Right lobe of liver (tissue), 6 donors: ENCODE data around the gene C15orf61. TPM values are rescaled to one million over a fixed set of nuclear protein-coding genes. Genes with fewer than 3 reads are reported as not detected.

Source experiments
- ATAC-seq, 4 donors: fragments of 200-7000 bp; cut with Tn5 transposase; one replicate each; pipeline ENCODE4 v1.9.1; 2020; ENCODE audit warnings: mild to moderate bottlenecking in 4 of 4, moderate library complexity in 4 of 4
- DNase-seq, 3 donors: peaks; one replicate each; pipeline ENCODE4 v3.0.0-alpha.2; 2020
- H3K27ac ChIP-seq, 3 donors: fragments of 200-600 bp; one replicate each; pipeline ENCODE4 v1.8.0; 2022
- H3K27me3 ChIP-seq, 2 donors: fragments of 200-600 bp; one replicate each; pipeline ENCODE4 v1.8.0; 2022
- H3K36me3 ChIP-seq, 4 donors: fragments of 200-600 bp; sonication (generic) in 1 of 4; one replicate each; pipeline versions ENCODE4 v1.5.1 to v1.8.0; 2017 to 2022; ENCODE audit warnings: control low read depth in 1 of 4
- H3K4me1 ChIP-seq, 4 donors: fragments of 200-600 bp; sonication (generic) in 1 of 4; one replicate each; pipeline versions ENCODE4 v1.5.1 to v1.8.0; 2017 to 2022; ENCODE audit warnings: control low read depth in 1 of 4
- H3K4me3 ChIP-seq, 3 donors: fragments of 200-600 bp; one replicate each; pipeline ENCODE4 v1.8.0; 2022
- H3K9me3 ChIP-seq, 4 donors: fragments of 200-600 bp; sonication (generic) in 1 of 4; one replicate each; pipeline versions ENCODE4 v1.5.1 to v1.8.0; 2017 to 2022; ENCODE audit warnings: control low read depth in 1 of 4
- POLR2A ChIP-seq: fragments of 450-650 bp; IDR thresholded peaks from one replicate; pipeline ENCODE4 v1.6.1; 2017; ENCODE audit warnings: antibody characterized with exemption, mild to moderate bottlenecking
- WGBS: methylation state at CpG from one replicate; pipeline ENCODE4 v1.1.6; 2018; ENCODE audit warnings: low coverage, low lambda C conversion rate; ENCODE audit not compliant: insufficient coverage; ENCODE audit errors: missing lambda C conversion rate; 5-methylcytosine and 5-hydroxymethylcytosine counted together
- intact Hi-C, 2 donors: fragments of 100-400 bp; cut with DNase I; formaldehyde crosslinking; loops; one replicate each; pipeline versions ENCODE4 v1.11.2 to v1.14.1; 2022
- total RNA-seq, 6 experiments: library from RNA; depleted of rRNA in 2 of 6; stranded (reverse); fragments of >200 nt in 2 of 6; fragmentation: NEBNext Ultra II Directional in 3 of 6; extraction: Animal tissue kit (Norgen Biotek cat#: 25700) in 3 of 6; gene quantifications; one replicate each; pipeline versions ENCODE4 v1.1.0 to v1.2.4, GENCODE V29; 2016 to 2023
- TF ChIP-seq, protein P1 (sequence below), 4 donors: fragments of 200-600 bp in 3 of 4; fragments of 450-650 bp in 1 of 4; IDR thresholded peaks; one replicate each; pipeline versions ENCODE4 v1.5.1 to v1.8.0; 2016 to 2022; ENCODE audit warnings: antibody characterized with exemption in 4 of 4, mild to moderate bottlenecking in 2 of 4
- donor health status: DM: no; HTN: yes; CAD: no.
- donor health status: DM: no; HTN: no; CAD: no.
- donor health status: DM: no; HTN: no; CAD: no.
- donor health status: DM: no; HTN: yes; CAD: no.
- donor health status: DM: no; HTN: yes; CAD: no.

The C15orf61 gene
- total RNA-seq, 6 experiments from 2014 or later: 1.4 to 3.0 (median 2.3) TPM

DNA sequence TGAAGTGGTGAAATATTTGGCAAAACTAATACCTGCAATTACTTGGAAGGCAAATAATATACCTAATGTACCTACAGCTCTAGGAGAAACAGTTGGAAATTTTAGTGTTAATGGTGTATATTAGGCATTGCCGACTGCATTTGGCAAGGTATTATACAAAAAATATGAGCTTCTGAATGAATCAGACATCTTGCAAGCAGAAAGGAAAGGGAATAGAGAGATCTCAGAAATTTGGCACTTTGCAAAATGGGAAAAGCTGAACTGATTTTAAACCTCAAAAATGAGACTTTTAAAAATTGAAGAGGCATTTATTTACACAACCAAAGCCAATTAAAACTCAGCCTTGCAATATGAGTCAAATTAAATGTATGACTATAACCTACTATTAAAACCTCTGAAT, 40.2 kb upstream of the C15orf61 start:
- no peak for DNase-seq
- no peak overlapping the region for H3K4me3 ChIP-seq
- H3K27ac ChIP-seq: no peak overlapping the region
- H3K4me1 ChIP-seq: no peaks in the 10 kb centered on the region
- no peaks in the 10 kb centered on the region for H3K36me3 ChIP-seq
- TF ChIP-seq, protein P1, sequence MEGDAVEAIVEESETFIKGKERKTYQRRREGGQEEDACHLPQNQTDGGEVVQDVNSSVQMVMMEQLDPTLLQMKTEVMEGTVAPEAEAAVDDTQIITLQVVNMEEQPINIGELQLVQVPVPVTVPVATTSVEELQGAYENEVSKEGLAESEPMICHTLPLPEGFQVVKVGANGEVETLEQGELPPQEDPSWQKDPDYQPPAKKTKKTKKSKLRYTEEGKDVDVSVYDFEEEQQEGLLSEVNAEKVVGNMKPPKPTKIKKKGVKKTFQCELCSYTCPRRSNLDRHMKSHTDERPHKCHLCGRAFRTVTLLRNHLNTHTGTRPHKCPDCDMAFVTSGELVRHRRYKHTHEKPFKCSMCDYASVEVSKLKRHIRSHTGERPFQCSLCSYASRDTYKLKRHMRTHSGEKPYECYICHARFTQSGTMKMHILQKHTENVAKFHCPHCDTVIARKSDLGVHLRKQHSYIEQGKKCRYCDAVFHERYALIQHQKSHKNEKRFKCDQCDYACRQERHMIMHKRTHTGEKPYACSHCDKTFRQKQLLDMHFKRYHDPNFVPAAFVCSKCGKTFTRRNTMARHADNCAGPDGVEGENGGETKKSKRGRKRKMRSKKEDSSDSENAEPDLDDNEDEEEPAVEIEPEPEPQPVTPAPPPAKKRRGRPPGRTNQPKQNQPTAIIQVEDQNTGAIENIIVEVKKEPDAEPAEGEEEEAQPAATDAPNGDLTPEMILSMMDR (IDR thresholded peaks at IDR 0.05): no peak
- no peak for TF ChIP-seq POLR2A
- intact Hi-C loops: no loop called here
- 92% methylated on average over 1 of the region's 1 CpG for WGBS
- ATAC-seq: no peak
- no peaks in the 10 kb centered on the region for H3K27me3 ChIP-seq
- H3K9me3 ChIP-seq: no peaks in the 10 kb centered on the region

DNA sequence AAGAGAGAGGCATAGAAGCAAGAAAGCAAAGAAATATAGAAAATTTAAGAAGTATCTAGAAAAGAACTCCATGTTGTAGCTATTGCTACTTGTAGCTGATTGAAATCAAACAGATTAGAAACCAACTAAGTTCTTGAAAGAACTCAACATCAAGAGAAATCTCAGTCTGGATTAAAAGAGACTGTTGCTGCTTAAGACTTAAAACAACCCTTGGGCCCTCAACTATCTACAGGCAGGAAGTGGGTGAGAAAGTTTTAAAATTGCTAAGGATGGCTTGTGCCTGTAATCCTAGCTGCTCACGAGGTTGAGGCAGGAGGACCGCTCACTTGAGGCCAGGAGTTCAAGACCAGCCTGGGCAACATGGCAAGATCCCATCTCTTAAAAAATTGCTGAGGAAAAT, 39.3 kb upstream of the C15orf61 start:
- Histone ChIP-seq H3K4me1 (no peaks in the 10 kb centered on the region), H3K4me3 (no peak overlapping the region), H3K9me3 (no peaks in the 10 kb centered on the region), H3K27ac (no peak overlapping the region), H3K27me3 (no peaks in the 10 kb centered on the region), H3K36me3 (no peaks in the 10 kb centered on the region)
- ATAC-seq (no peak), DNase-seq (no peak)
- whole genome bisulfite sequencing: 80% methylated on average over 2 of the region's 2 CpGs
- intact Hi-C loops: no loop called here
- TF ChIP-seq POLR2A: no peak
- TF ChIP-seq, protein P1 (IDR thresholded peaks at IDR 0.05): no peak

DNA sequence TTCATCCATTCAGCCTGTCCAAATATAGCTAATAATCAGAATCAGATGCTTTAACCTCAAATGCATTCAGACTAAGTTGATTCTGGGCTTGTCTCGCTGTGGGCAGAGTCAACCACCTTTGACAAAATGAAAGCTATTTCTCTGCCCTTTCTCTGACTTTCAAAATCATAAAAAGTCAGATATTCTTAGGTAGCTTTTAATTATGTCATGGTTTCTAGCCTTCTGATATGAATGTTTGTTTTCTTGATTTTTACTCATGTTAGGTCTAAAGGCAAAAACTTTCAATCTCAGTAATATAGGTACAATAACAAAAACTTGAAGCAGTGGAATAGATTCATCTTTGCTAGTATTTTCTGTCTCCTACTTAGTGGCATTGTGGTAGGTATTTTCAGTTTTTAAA, 25.3 kb upstream of the C15orf61 start:
- H3K27ac ChIP-seq: no peak overlapping the region
- DNase-seq (no peak), ATAC-seq (no peak)
- no peaks in the 10 kb centered on the region for H3K27me3 ChIP-seq
- intact Hi-C loops: no loop called here
- H3K4me1 ChIP-seq: no peaks in the 10 kb centered on the region
- no peak overlapping the region for H3K4me3 ChIP-seq
- no peaks in the 10 kb centered on the region for H3K36me3 ChIP-seq
- H3K9me3 ChIP-seq: no peaks in the 10 kb centered on the region
- no peak for TF ChIP-seq POLR2A
- 100% methylated on average over 1 of the region's 1 CpG for WGBS

DNA sequence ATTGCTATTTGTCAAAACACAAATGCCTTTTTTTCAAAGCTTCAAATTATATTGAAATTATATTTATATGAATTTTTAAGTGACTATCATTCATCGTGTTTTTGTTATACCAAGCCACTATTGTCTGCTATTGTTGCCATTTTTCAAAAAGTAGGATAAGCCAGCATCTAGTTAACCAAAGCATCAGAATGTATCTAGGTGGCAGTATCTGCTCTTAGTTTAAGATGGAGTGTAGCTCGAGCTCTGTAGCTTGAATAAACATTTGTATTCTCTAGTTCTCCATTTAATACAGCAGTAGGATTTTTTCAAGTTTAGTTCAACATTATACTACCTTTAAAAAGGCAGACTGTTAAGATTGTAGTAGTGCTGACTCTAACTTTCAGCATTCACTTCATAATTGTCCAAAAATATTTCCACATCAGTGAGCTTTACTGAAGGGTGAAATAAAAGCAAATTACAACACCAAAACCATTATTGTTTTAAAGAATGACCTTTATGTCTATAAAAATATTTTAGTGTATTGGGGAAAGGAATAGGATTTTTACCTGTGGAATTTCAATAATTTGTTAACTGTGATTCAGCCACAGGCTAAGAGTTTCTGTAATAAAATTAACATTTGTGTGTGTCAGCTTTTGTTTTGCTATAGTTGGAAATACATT, 19.6 kb upstream of the C15orf61 start:
- H3K27me3 ChIP-seq: no peaks in the 10 kb centered on the region
- no peak overlapping the region for H3K4me3 ChIP-seq
- TF ChIP-seq POLR2A: no peak
- TF ChIP-seq, protein P1 (IDR thresholded peaks at IDR 0.05): peak; percentile 28 to 51 (median 41)
- H3K27ac ChIP-seq: no peak overlapping the region
- ATAC-seq (peak; percentile 74 to 84 (median 81)), DNase-seq (no peak)
- no peaks in the 10 kb centered on the region for H3K36me3 ChIP-seq
- 21% methylated on average over 2 of the region's 2 CpGs for WGBS
- intact Hi-C loops: loop anchor here in 1 of 2 donors (10.0 kb wide), 1 partner anchor 333 kb away; no protein-coding TSS in a partner anchor
- H3K4me1 ChIP-seq: no peaks in the 10 kb centered on the region
- H3K9me3 ChIP-seq: no peaks in the 10 kb centered on the region

DNA sequence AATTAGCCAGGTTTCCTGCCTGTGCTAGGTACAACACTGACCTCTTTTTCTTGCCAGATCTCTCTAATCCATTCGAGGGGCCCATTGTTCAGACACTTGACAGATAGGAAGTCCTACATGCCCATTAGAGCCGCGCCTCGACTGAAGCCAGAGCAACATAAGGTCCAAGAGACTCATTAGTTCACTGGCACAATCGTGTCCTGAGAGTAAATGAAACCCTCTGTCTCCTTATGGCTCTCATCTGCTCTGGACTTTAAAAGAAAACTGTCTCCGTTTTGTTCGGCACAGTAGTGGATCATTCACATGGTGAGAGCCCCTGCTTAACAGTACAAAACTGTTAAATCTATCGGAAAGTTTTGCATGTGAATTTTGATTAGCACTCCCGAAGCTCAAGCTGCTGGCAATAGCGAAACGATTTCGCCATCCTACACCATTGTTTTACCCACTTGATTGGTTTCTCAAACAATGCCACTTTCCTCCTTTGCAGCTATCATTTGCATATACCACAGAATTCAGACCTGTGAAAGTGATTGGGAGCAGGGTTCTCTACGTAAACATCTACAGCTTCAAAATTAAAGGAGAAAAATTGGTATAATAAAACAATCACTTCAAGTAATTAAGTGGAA, 19.0 kb upstream of the C15orf61 start:
- no peak overlapping the region for H3K4me3 ChIP-seq
- H3K36me3 ChIP-seq: no peaks in the 10 kb centered on the region
- intact Hi-C loops: loop anchor here in 1 of 2 donors (10.0 kb wide), 1 partner anchor 333 kb away; no protein-coding TSS in a partner anchor
- DNase-seq (no peak), ATAC-seq (no peak)
- H3K4me1 ChIP-seq: no peaks in the 10 kb centered on the region
- no peak overlapping the region for H3K27ac ChIP-seq
- no peaks in the 10 kb centered on the region for H3K9me3 ChIP-seq
- WGBS: 64% methylated on average over 12 of the region's 13 CpGs
- TF ChIP-seq, protein P1 (IDR thresholded peaks at IDR 0.05): no peak
- TF ChIP-seq POLR2A: no peak
- no peaks in the 10 kb centered on the region for H3K27me3 ChIP-seq
